ENCODE data around the gene NT5C3B.

- TF ChIP-seq CTCF (conservative IDR thresholded peaks at IDR 0.05; ENCODE audit: low read length) (no peak), EZH2phosphoT487 (IDR thresholded peaks at IDR 0.05; ENCODE audit: borderline replicate concordance) (no peak)
Observed at GRCh38 chr17:41813699-41814124, 22.3 kb downstream of the NT5C3B start.
